A549 (cell line): ENCODE results near the gene MMP11. TPM values are rescaled to one million over a fixed set of nuclear protein-coding genes. Genes with fewer than 3 reads are reported as not detected.
"Not testable (repeated sequence)": the region's sequence is repeated elsewhere in the genome, so short reads cannot be mapped to it uniquely, and the experiment has no call there.

ENCODE experiments used
- ATAC-seq, 2 experiments: fragments of 200-7000 bp in 1 of 2; fragments of >200 bp in 1 of 2; cut with Nextera tagmentation in 1 of 2; cut with Tn5 transposase in 1 of 2; 3 replicates each; pipeline versions ENCODE4 v1.8.0 to v1.9.1; 2018 to 2020; ENCODE audit warnings: mild to moderate bottlenecking in 1 of 2, moderate library complexity in 1 of 2
- CTCF ChIA-PET: fragments of 300-600 bp; sonication (Branson Sonifier 250); formaldehyde crosslinking; extraction: SDS; loops from one replicate; lab custom pipeline; 2021; ENCODE audit warnings: antibody characterized with exemption, inconsistent platforms; lab: Yijun Ruan, JAX
- POLR2A ChIA-PET: fragments of 350-600 bp; formaldehyde crosslinking; extraction: SDS; loops from one replicate; lab custom pipeline; 2021; ENCODE audit warnings: antibody characterized with exemption, inconsistent platforms; lab: Yijun Ruan, JAX
- DNase-seq, 2 experiments: peaks; one replicate each; pipeline versions ENCODE4 v3.0.0 to v3.0.0-alpha.2; 2011 to 2016; ENCODE audit warnings: low read depth in 1 of 2, low spot score in 1 of 2
- FAIRE-seq: peaks from 2 replicates; lab custom pipeline; 2011; peaks lifted over from hg19 to GRCh38; lab: Jason Lieb, UNC
- H3K27ac ChIP-seq, 2 experiments: fragments of >200 bp; sonication (Bioruptor Twin); formaldehyde crosslinking; 3 replicates each; pipeline ENCODE4 v1.5.1; 2016 to 2017
- H3K4me1 ChIP-seq: fragments of >200 bp; sonication (Bioruptor Twin); formaldehyde crosslinking; 3 replicates; pipeline ENCODE4 v1.6.1; 2016
- H3K4me2 ChIP-seq: fragments of >200 bp; sonication (Bioruptor Twin); formaldehyde crosslinking; 3 replicates; pipeline ENCODE4 v1.6.1; 2016
- H3K4me3 ChIP-seq: fragments of >200 bp; sonication (Bioruptor Twin); formaldehyde crosslinking; 3 replicates; pipeline ENCODE4 v1.5.1; 2016
- H3K9me3 ChIP-seq: fragments of >200 bp; sonication (Bioruptor Twin); formaldehyde crosslinking; 3 replicates; pipeline ENCODE4 v1.6.1; 2016
- BCL3 ChIP-seq: fragments of >200 bp; sonication (Bioruptor Twin); formaldehyde crosslinking; IDR thresholded peaks from 3 replicates; pipeline ENCODE4 v1.6.1; 2016
- BHLHE40 ChIP-seq: IDR thresholded peaks from 2 replicates; pipeline ENCODE4 v1.6.1; 2012; ENCODE audit warnings: low read depth, low read length, inconsistent platforms
- CEBPB ChIP-seq, 2 experiments: fragments of >200 bp in 1 of 2; sonication (Bioruptor Twin) in 1 of 2; formaldehyde crosslinking in 1 of 2; IDR thresholded peaks; 2 replicates each; pipeline ENCODE4 v1.6.1; 2012 to 2016
- CHD2 ChIP-seq: fragments of 150-350 bp; IDR thresholded peaks from 2 replicates; pipeline ENCODE4 v1.6.1; 2014; ENCODE audit warnings: low read length; ENCODE audit not compliant: partially characterized antibody
- CTCF ChIP-seq: fragments of >200 bp; sonication (Bioruptor Twin); formaldehyde crosslinking; IDR thresholded peaks from 3 replicates; pipeline ENCODE4 v1.5.1; 2016
- ELK1 ChIP-seq: fragments of 150-350 bp; IDR thresholded peaks from 2 replicates; pipeline ENCODE4 v1.6.1; 2014; ENCODE audit warnings: low read depth, mild to moderate bottlenecking, low read length
- EP300 ChIP-seq, 2 experiments: fragments of >200 bp; sonication (Bioruptor Twin); formaldehyde crosslinking; IDR thresholded peaks; 2 replicates in 1 of 2; 3 replicates in 1 of 2; pipeline ENCODE4 v1.6.1; 2016 to 2017
- HOXA7 ChIP-seq: fragments of 250-450 bp; sonication (Bioruptor Pico); IDR thresholded peaks from 2 replicates; pipeline ENCODE4 v1.5.0; 2020; ENCODE audit warnings: mild to moderate bottlenecking, moderate library complexity
- HOXB13 ChIP-seq: fragments of 250-450 bp; sonication (Bioruptor Pico); IDR thresholded peaks from 2 replicates; pipeline ENCODE4 v1.5.0; 2020; ENCODE audit warnings: low read depth, mild to moderate bottlenecking, moderate library complexity
- JUNB ChIP-seq: fragments of >200 bp; sonication (Bioruptor Twin); formaldehyde crosslinking; IDR thresholded peaks from 2 replicates; pipeline ENCODE4 v1.6.1; 2016
- KDM1A ChIP-seq: fragments of 200-600 bp; sonication (generic); IDR thresholded peaks from 2 replicates; pipeline ENCODE4 v1.6.1; 2016; ENCODE audit warnings: low read depth, mild to moderate bottlenecking
- NFE2L2 ChIP-seq: fragments of 150-350 bp; conservative IDR thresholded peaks from 2 replicates; pipeline ENCODE4 v1.6.1; 2014; ENCODE audit warnings: low read length
- POLR2AphosphoS2 ChIP-seq: conservative IDR thresholded peaks from 2 replicates; pipeline ENCODE4 v1.6.1; 2012; ENCODE audit warnings: low read length, improper control_type of control experiment, inconsistent platforms
- RARB ChIP-seq: fragments of 250-450 bp; sonication (Bioruptor Pico); IDR thresholded peaks from 2 replicates; pipeline ENCODE4 v1.8.0; 2021; ENCODE audit warnings: mild to moderate bottlenecking, moderate library complexity
- RCOR1 ChIP-seq: fragments of 150-350 bp; IDR thresholded peaks from 2 replicates; pipeline ENCODE4 v1.6.1; 2014; ENCODE audit warnings: antibody characterized with exemption, low read length, low read depth
- REST ChIP-seq: fragments of 200-600 bp; sonication (generic); IDR thresholded peaks from 2 replicates; pipeline ENCODE4 v1.6.1; 2016; ENCODE audit warnings: antibody characterized with exemption, mild to moderate bottlenecking, moderate library complexity
- SREBF2 ChIP-seq: fragments of 450-650 bp; IDR thresholded peaks from 2 replicates; pipeline ENCODE4 v1.6.1; 2014; ENCODE audit warnings: mild to moderate bottlenecking, moderate library complexity
- ZFP36 ChIP-seq: fragments of 450-650 bp; IDR thresholded peaks from 2 replicates; pipeline ENCODE4 v1.6.1; 2014; ENCODE audit warnings: borderline replicate concordance; ENCODE audit not compliant: partially characterized antibody
- ZNF302 ChIP-seq: fragments of 250-450 bp; sonication (Bioruptor Pico); IDR thresholded peaks from 2 replicates; pipeline ENCODE4 v1.9.0; 2021; ENCODE audit warnings: inconsistent platforms, mild to moderate bottlenecking, moderate library complexity
- WGBS: methylation state at CpG from one replicate; pipeline ENCODE4 v1.1.6; 2017; ENCODE audit errors: missing lambda C conversion rate; 5-methylcytosine and 5-hydroxymethylcytosine counted together
- polyA minus RNA-seq: library from RNA; depleted of rRNA, polyadenylated mRNA; stranded (reverse); fragments of >200 nt; gene quantifications from 2 replicates; pipeline ENCODE4 v1.2.3, GENCODE V29; 2011; rRNA and poly(A)+ RNA removed
- polyA plus RNA-seq, 4 experiments: library from polyadenylated mRNA; depleted of rRNA in 3 of 4; stranded (reverse); fragments of >200 nt; fragmentation: RNase III in 1 of 4; extraction: RNeasy Plus Mini Kit Qiagen cat#74134 plus additional on column Dnase treatment in 1 of 4; gene quantifications; 2 replicates in 3 of 4; 3 replicates in 1 of 4; pipeline ENCODE4 v1.2.3, GENCODE V29; 2011 to 2017

MMP11 gene
- 0.36 and 0.61 TPM in 2 replicates for polyA plus RNA-seq (2011; rRNA removed)
- polyA plus RNA-seq (2012; cell fraction: cytosol; rRNA removed), result 0.28 and 0.36 TPM in 2 replicates
- 0.47 and 0.58 TPM in 2 replicates for polyA plus RNA-seq (2012; cell fraction: nucleus; rRNA removed)
- polyA plus RNA-seq (2017; fragmentation: RNase III; extraction: RNeasy Plus Mini Kit Qiagen cat#74134 plus additional on column Dnase treatment), result 0.16 to 0.26 TPM (median 0.23 TPM) in 3 replicates
- 0.66 and 0.78 TPM in 2 replicates for polyA minus RNA-seq

GRCh38 chr22:23772649-23773473 lies at the start of gene MMP11:
TSS of gene MMP11 (plus strand) at chr22:23772849. CDS start at chr22:23772871, 22 bp downstream.
- CTCF ChIA-PET, result interaction anchor here (16.9 kb wide), 1 partner anchor 76 kb away, joined by 175 read pairs; no protein-coding TSS in a partner anchor
- DNase-seq (no peak), ATAC-seq (no peak), FAIRE-seq (no peak)
- POLR2A ChIA-PET, result no interaction called here
- Histone ChIP-seq H3K4me2 (peak within 1 kb of the TSS; percentile 69), H3K9me3 (no peaks in the 10 kb centered on the region), H3K4me1 (peaks cover 23% of the 10 kb centered on the region), H3K4me3 (peak within 1 kb of the TSS; percentile 9; the same call in 1 of the 3 replicates), H3K27ac (peak within 1 kb of the TSS; percentile 56 to 83; a peak in 5 of 6 replicates)
- WGBS, result 63% methylated on average over 28 of the region's 79 CpGs
- TF ChIP-seq ZNF302, result no peak
- no peak for TF ChIP-seq JUNB
- no peak for TF ChIP-seq HOXA7 (CRISPR knock-in tag)
- no peak for TF ChIP-seq SREBF2
- no peak for TF ChIP-seq HOXB13

GRCh38 chr22:23728108-23728507 lies 44.5 kb upstream of the MMP11 start:
- H3K4me1 ChIP-seq, H3K27ac ChIP-seq, ATAC-seq, H3K4me3 ChIP-seq, H3K9me3 ChIP-seq, DNase-seq, FAIRE-seq, H3K4me2 ChIP-seq: not testable (repeated sequence)
- 81% methylated on average over 3 of the region's 4 CpGs for WGBS
- POLR2A ChIA-PET, result interaction anchor here (0.6 to 1.0 kb wide), 2 partner anchors 11 to 21 kb away, joined by 5 to 7 read pairs; no protein-coding TSS in a partner anchor
- CTCF ChIA-PET, result interaction anchor here (0.5 kb wide), 1 partner anchor 31 kb away, joined by 3 read pairs; no protein-coding TSS in a partner anchor

GRCh38 chr22:23737696-23738095 lies 35.0 kb upstream of the MMP11 start:
- no peak overlapping the region for H3K4me3 ChIP-seq
- POLR2A ChIA-PET, result interaction anchor here (0.6 kb wide), 1 partner anchor 11 kb away, joined by 3 read pairs; no protein-coding TSS in a partner anchor
- no peak overlapping the region for H3K27ac ChIP-seq
- no peak overlapping the region for H3K4me2 ChIP-seq
- CTCF ChIA-PET, result no interaction called here
- TF ChIP-seq KDM1A (no peak), BCL3 (no peak), RARB (CRISPR knock-in tag) (no peak), NFE2L2 (no peak), CEBPB (IDR thresholded peaks at IDR 0.05) (no peak), BHLHE40 (no peak)
- DNase-seq (no peak), FAIRE-seq (no peak), ATAC-seq (no peak)
- H3K9me3 ChIP-seq, result no peaks in the 10 kb centered on the region
- no peaks in the 10 kb centered on the region for H3K4me1 ChIP-seq

- ATAC-seq (no peak), FAIRE-seq (no peak), DNase-seq (no peak)
- CTCF ChIA-PET, result no interaction called here
- POLR2A ChIA-PET, result no interaction called here
- H3K4me2 ChIP-seq, result no peak overlapping the region
- H3K4me3 ChIP-seq, result no peak overlapping the region
- WGBS, result 98% methylated on average over 5 of the region's 7 CpGs
- no peaks in the 10 kb centered on the region for H3K9me3 ChIP-seq
- no peaks in the 10 kb centered on the region for H3K4me1 ChIP-seq
- H3K27ac ChIP-seq, result no peak overlapping the region
- TF ChIP-seq REST, result no peak
- TF ChIP-seq EP300 (IDR thresholded peaks at IDR 0.05), result no peak
- no peak for TF ChIP-seq POLR2AphosphoS2
- no peak for TF ChIP-seq ZFP36
- no peak for TF ChIP-seq CHD2
- no peak for TF ChIP-seq ELK1
- no peak for TF ChIP-seq CTCF
- TF ChIP-seq CEBPB (IDR thresholded peaks at IDR 0.05), result no peak
- TF ChIP-seq RCOR1, result no peak
Measured at GRCh38 chr22:23742505-23743264, 30.0 kb upstream of the MMP11 start.
